HG02884 (cell line): Measurements from ENCODE around the gene PFKM.

Experiments used
- ATAC-seq: cut with Tn5 transposase; IDR thresholded peaks from one replicate; pipeline ENCODE4 v1.9.1; 2021; ENCODE audit warnings: mild to moderate bottlenecking, moderate library complexity; ENCODE audit not compliant: unreplicated experiment

The PFKM gene

GRCh38 chr12:48156652-48157017 lies 37.5 kb downstream of the PFKM start:
- no peak for ATAC-seq

- ATAC-seq, result peak; percentile 80
Observed at GRCh38 chr12:48157018-48157888, 38.1 kb downstream of the PFKM start, which contains the start of gene ASB8. TSS of gene ASB8 (minus strand) at chr12:48157515. CDS start at chr12:48153496, 4,019 bp downstream.

GRCh38 chr12:48157889-48158370 lies 38.8 kb downstream of the PFKM start:
- ATAC-seq, result no peak

GRCh38 chr12:48160046-48160445 lies 40.9 kb downstream of the PFKM start:
- no peak for ATAC-seq

GRCh38 chr12:48160807-48161206 lies 41.6 kb downstream of the PFKM start:
- ATAC-seq, result no peak

- ATAC-seq, result no peak
Observed at GRCh38 chr12:48163150-48163747, 44.1 kb downstream of the PFKM start.

- ATAC-seq, result no peak
Observed at GRCh38 chr12:48164451-48164850, 45.3 kb downstream of the PFKM start.

GRCh38 chr12:48165089-48165981 lies 46.2 kb downstream of the PFKM start:
- ATAC-seq, result no peak

- ATAC-seq, result no peak
Observed at GRCh38 chr12:48169011-48169410, 49.8 kb downstream of the PFKM start.

GRCh38 chr12:48175613-48176416 lies 56.7 kb downstream of the PFKM start:
- ATAC-seq, result no peak

- no peak for ATAC-seq
Observed at GRCh38 chr12:48176417-48176751, 57.2 kb downstream of the PFKM start.

- no peak for ATAC-seq
Observed at GRCh38 chr12:48177982-48178381, 58.8 kb downstream of the PFKM start.

GRCh38 chr12:48179466-48179865 lies 60.3 kb downstream of the PFKM start:
- no peak for ATAC-seq

GRCh38 chr12:48180424-48180823 lies 61.3 kb downstream of the PFKM start:
- ATAC-seq, result no peak

- ATAC-seq, result no peak
Observed at GRCh38 chr12:48180857-48181495, 61.8 kb downstream of the PFKM start.

- no peak for ATAC-seq
Observed at GRCh38 chr12:48182631-48183030, 63.5 kb downstream of the PFKM start.

GRCh38 chr12:48183091-48183875 lies 64.1 kb downstream of the PFKM start, which contains the start of gene CCDC184:
TSS of gene CCDC184 (plus strand) at chr12:48183644. CDS start at chr12:48184123, 479 bp downstream.
- peak; percentile 63 for ATAC-seq

GRCh38 chr12:48183876-48184548 lies 64.8 kb downstream of the PFKM start:
- no peak for ATAC-seq

GRCh38 chr12:48184549-48184922 lies 65.4 kb downstream of the PFKM start:
- no peak for ATAC-seq
